MG63 (cell line): ENCODE measurements around the gene DNAJC19. TPM values are rescaled to one million over a fixed set of nuclear protein-coding genes. Genes with fewer than 3 reads are reported as not detected.

Experiments used
- DNase-seq: peaks from one replicate; pipeline ENCODE4 v3.0.0-alpha.2; 2020
- H3K27me3 ChIP-seq: fragments of 250-450 bp; sonication (Bioruptor Pico); 2 replicates; pipeline ENCODE4 v1.5.1; 2020; ENCODE audit warnings: mild to moderate bottlenecking, moderate library complexity
- H3K36me3 ChIP-seq: fragments of 250-450 bp; sonication (Bioruptor Pico); 2 replicates; pipeline ENCODE4 v1.5.1; 2020; ENCODE audit warnings: mild to moderate bottlenecking, moderate library complexity
- H3K4me3 ChIP-seq: fragments of 250-450 bp; sonication (Bioruptor Pico); 2 replicates; pipeline ENCODE4 v1.5.1; 2020; ENCODE audit warnings: mild to moderate bottlenecking, moderate library complexity
- H3K9me3 ChIP-seq: fragments of 250-450 bp; sonication (Bioruptor Pico); 2 replicates; pipeline ENCODE4 v1.5.1; 2020; ENCODE audit warnings: mild to moderate bottlenecking, moderate library complexity
- total RNA-seq: library from RNA; depleted of rRNA; stranded (reverse); fragments of >200 nt; shearing (Covaris generic); gene quantifications from 2 replicates; pipeline ENCODE4 v1.2.3, GENCODE V29; 2014; ENCODE audit warnings: low replicate concordance; rRNA removed

Gene DNAJC19
- total RNA-seq, 1 experiment from 2014 or later, result 108 TPM

DNA sequence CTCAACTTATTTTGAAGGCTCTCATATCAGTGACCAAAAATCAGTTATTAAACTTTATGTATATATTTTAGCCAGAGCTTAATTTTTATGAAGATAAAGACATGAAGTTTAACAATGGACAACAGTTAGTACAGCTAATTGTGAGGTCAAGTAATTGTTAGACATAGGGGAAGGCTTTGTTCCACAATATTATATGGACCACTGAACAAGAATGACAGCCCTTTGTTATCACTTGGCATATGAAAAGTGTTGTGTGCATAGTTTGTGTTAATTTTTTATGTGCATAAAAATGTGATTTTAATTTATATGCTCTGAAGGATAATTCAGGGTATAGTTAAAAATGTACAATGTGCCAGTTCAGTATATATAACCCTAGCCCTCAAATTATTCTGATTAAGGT lies 12.0 kb downstream of the DNAJC19 start:
- no peak overlapping the region for H3K4me3 ChIP-seq
- no peaks in the 10 kb centered on the region for H3K9me3 ChIP-seq
- DNase-seq, result no peak
- H3K27me3 ChIP-seq, result no peaks in the 10 kb centered on the region
- H3K36me3 ChIP-seq, result peaks cover 67% of the 10 kb centered on the region

DNA sequence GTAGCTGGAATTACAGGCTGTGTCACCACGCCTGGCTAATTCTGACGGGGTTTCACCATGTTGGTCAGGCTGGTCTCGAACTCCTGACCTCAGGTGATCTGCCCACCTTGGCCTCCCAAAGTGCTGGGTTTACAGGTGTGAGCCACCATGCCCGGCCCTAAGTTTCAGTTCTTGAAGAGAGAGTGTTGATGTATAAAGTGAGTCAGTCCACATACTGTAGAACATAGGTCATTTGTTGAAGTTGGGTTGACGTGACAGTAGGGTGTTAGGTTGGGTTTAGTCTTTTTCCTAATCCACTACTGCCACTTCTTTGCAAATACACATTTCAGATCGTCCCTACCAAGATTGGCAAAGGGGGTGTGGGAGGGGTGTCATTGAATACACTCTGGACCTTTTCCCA lies 15.2 kb downstream of the DNAJC19 start:
- no peaks in the 10 kb centered on the region for H3K9me3 ChIP-seq
- no peaks in the 10 kb centered on the region for H3K27me3 ChIP-seq
- peaks cover 72% of the 10 kb centered on the region for H3K36me3 ChIP-seq
- no peak for DNase-seq
- H3K4me3 ChIP-seq, result no peak overlapping the region

DNA sequence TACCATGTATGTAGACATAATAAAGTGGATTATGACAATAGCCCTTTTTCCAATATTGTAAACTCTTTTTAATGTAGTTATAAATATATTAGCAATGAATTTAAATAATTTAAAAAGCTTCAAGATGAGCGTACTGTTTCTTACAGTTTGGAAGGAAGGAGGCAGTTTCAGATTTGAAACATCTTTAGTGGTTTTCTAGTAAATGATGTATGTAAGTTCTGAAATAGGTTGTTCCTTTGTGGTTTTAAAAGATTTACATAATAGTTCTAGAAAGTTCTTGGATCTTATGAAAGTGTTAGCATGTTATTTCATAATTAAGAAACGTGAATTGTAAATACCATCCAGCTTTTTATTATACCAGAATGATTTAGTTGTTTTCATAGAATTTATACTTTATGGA lies 16.0 kb downstream of the DNAJC19 start:
- no peak for DNase-seq
- no peaks in the 10 kb centered on the region for H3K9me3 ChIP-seq
- peaks cover 73% of the 10 kb centered on the region for H3K36me3 ChIP-seq
- no peak overlapping the region for H3K4me3 ChIP-seq
- no peaks in the 10 kb centered on the region for H3K27me3 ChIP-seq

DNA sequence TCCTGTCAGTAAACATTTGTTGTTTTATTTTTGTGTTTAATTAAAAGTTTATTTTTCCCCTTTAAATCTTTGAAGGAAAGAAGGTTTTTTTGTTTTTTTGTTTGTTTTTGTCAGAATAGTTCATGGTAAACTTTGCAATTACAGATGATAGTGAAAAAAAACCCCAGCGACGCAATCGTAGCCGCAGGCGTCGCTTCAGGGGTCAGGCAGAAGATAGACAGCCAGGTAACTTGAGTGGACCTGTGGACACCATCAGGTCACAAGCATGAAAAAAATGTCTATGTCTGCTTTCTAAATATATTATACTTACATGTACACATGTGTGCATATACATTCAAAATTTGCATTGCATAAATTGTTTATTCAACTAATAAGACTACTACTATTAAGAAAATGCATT lies 18.6 kb downstream of the DNAJC19 start:
- Histone ChIP-seq H3K4me3 (no peak overlapping the region), H3K9me3 (no peaks in the 10 kb centered on the region), H3K27me3 (no peaks in the 10 kb centered on the region), H3K36me3 (peaks cover 78% of the 10 kb centered on the region)
- no peak for DNase-seq

DNA sequence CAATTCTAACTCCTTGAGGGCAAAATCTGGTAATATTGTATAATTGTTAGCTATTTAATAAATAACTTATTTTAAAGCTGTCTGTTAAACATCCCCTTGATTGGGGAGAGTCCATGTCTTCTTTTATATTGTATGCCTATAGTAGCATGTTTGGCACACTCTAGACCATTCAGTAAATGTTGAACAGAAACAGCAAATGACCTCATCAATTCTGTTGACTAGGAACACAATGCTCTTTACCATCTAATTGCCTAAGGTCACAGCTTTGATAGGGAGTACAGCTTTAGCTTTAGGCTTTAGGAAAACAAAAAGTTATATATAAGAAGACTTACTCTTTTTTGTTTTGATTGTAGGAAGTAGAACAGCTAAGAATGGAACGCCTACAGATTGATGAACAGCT lies 27.0 kb downstream of the DNAJC19 start:
- DNase-seq, result no peak
- Histone ChIP-seq H3K9me3 (no peaks in the 10 kb centered on the region), H3K27me3 (no peaks in the 10 kb centered on the region), H3K4me3 (no peak overlapping the region), H3K36me3 (peaks cover 80% of the 10 kb centered on the region)

DNA sequence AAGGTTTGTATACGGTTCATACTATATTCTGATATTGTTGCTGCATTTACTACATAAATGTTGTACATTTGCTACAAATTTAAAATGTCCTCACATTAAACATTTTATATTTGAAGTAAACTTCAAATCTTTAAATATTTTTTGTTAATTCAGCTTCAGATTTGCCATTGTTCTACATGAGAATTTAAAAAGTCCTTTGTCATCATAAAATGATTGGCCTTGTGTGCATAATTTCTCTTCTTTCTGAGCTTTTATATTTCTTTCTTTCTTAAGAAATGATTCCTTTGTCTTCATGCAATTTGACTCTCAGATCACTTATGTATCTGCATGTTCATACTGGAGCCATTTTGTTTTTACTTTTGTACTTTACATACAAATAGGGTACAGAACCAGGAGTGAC lies 28.0 kb downstream of the DNAJC19 start:
- Histone ChIP-seq H3K9me3 (no peaks in the 10 kb centered on the region), H3K36me3 (peaks cover 80% of the 10 kb centered on the region), H3K4me3 (no peak overlapping the region), H3K27me3 (no peaks in the 10 kb centered on the region)
- no peak for DNase-seq

DNA sequence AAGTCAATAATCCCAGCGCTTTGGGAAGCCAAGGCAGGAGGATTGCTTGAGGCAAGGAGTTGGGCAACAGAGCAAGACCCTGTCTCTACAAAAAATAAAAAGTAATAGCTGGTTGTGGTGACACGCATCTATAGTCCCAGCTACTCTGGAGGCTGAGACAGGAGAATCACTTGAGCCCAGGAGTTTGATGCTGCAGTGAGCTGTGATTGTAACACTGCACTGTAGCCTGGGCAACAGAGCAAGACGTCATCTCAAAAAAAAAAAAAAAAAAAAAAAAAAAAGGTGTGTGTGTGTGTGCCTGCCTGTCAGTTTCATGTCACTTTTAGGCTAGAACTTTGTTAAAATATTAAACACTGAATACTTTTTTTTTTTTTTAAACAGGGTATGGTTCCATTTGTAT lies 28.4 kb downstream of the DNAJC19 start:
- Histone ChIP-seq H3K36me3 (peaks cover 80% of the 10 kb centered on the region), H3K9me3 (no peaks in the 10 kb centered on the region)
- no peak for DNase-seq

DNA sequence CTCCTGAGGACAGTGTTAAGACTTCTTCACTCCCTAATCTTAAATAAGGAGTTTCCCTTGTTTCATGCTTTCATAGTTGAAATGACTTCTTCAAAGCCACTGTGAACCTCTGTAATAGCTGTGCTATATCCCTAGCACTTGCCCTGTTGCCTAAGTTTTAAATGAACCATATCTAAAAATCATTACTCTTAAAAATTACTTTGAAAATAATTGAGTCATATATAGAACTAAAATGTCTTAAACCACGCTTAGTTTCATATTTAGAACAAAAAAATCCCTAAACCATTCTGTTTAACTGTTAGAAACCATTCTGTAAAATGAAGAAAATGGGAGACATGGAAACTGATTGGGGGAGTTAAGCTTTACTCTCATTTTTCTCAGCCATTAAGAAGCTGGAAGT lies 29.8 kb downstream of the DNAJC19 start:
- Histone ChIP-seq H3K36me3 (peaks cover 81% of the 10 kb centered on the region), H3K27me3 (no peaks in the 10 kb centered on the region), H3K4me3 (no peak overlapping the region), H3K9me3 (no peaks in the 10 kb centered on the region)
- DNase-seq, result no peak

More for the DNA sequence above, 28.4 kb downstream of the DNAJC19 start:
- no peak overlapping the region for H3K4me3 ChIP-seq
- H3K27me3 ChIP-seq, result no peaks in the 10 kb centered on the region

DNA sequence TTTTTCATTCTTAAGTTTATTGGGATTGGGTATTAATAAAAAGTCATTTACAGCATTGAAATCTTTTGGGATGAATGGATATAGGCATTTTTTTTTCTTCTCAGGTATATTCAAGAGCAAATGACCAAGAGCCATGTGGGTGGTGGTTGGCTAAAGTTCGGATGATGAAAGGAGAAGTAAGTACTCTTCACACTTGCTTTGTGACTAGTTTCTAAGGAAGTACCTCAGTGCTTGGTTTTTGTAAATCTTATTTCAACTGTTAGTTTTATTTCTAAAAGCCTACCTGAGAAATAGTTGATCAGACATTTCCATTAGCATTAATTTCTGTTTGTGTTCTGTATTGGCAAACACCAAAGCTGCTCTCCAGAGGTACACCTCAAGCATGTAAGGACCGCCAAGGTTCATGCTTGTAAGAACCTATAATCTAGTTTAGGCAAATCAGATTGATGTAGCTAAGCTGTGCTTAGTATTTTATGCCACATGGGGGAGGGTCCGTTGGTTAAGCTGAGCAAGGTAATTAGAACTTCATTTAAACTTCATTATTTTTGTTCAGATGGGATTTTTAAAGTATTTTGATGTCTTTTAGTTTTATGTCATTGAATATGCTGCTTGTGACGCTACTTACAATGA lies 41.7 kb downstream of the DNAJC19 start:
- Histone ChIP-seq H3K27me3 (no peaks in the 10 kb centered on the region), H3K4me3 (no peak overlapping the region), H3K9me3 (no peaks in the 10 kb centered on the region), H3K36me3 (peaks cover 85% of the 10 kb centered on the region)
- DNase-seq, result no peak

DNA sequence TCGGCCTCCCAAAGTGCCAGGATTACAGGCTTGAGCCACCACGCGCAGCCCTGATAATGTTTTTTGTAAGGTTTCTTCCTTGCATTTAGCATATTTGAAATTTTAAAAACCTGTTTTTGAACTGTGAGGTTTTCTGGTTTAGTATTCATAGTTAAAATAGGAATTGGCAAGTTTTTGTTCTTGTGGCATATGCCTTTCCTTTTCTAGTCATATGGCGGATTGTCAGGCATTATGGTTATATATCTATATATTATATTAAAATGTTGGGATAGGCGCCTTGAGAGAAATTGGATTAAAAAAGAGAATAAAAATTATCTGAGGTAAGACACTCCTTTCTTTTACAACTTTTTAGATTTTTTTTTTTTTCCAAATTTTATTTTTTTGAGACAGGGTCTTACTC lies 48.7 kb downstream of the DNAJC19 start:
- Histone ChIP-seq H3K27me3 (no peaks in the 10 kb centered on the region), H3K36me3 (peaks cover 80% of the 10 kb centered on the region), H3K9me3 (no peaks in the 10 kb centered on the region), H3K4me3 (no peak overlapping the region)
- no peak for DNase-seq

DNA sequence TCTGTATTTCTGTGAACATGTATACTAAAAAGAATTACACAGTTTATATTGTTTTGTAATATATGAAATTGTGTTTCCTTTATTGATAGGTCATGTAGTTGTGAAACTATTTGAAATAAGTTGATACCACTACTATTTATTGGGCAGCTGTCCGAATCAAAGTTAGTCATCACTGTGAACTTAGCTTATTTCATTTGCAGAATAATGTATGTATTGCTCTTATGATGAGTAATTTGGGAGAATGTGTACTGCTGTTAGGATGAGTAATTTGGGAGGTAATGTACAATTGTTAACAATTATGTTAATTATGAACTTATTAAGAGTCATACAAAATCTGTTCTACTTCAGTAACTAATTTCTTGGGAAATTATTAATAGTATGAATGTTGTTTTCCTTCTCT lies 54.9 kb downstream of the DNAJC19 start:
- H3K27me3 ChIP-seq, result no peaks in the 10 kb centered on the region
- DNase-seq, result no peak
- peaks cover 65% of the 10 kb centered on the region for H3K36me3 ChIP-seq
- H3K9me3 ChIP-seq, result no peaks in the 10 kb centered on the region
- no peak overlapping the region for H3K4me3 ChIP-seq

Other genes starting within 250 kb of the DNAJC19 start
- gene FXR1, start 77.1 kb downstream of the DNAJC19 start, total RNA-seq, result 145 and 234 TPM in 2 replicates